ENCODE measurements around the gene SEMA4G.
A peak's percentile ranks its signal among the peaks of the same experiment; 100 is the strongest.

Gene SEMA4G

DNA sequence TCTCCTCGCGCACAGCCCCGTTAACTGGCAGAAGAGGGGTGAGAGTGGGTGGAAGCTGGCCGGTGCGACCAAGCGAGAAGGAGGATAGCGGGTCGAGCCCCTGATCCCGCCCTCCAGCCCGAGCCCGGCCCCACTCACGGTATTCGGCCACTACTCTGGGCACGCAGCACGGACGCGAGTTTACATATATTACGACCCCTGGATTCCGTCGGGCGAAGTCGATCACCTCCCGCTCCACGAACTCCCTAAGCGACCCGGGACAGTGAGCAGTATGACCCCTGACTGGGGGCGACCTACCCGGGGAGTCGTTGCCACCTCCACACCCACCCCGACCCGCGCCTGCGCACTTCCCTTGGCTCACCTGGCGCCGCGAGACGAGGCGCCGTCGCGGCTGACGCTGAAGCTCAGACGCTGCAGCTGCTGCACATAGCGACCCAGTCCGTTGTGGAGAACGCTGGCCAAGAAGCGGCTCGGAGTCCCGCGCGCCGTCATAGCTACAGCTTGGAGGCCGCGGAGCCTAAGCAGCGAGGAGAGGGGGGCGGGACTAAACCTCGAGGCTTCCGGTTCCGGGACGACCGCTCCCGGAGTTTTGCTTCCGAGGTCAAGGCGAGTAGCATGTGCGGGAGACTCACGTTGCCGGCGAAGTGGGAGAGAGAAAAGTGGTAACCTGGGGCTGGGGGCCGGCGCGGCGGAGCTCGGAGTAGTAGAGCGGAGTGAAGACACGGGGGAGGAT, 17.8 kb downstream of the SEMA4G start, which contains the start of the genes MRPL43 and TWNK:
MRPL43 (minus strand) TSS at position 546 of the 733 bp plus-strand sequence; CDS start at position 492, 54 bp downstream.
TWNK (plus strand) TSS at position 592 of the 733 bp plus-strand sequence. CDS start 668 bp downstream, outside the sequence.
- Histone ChIP-seq H3K27me3 (ENCODE audit: low read length) (no peaks in the 10 kb centered on the region), H3K27ac (ENCODE audit: low read depth, low read length) (peak within 1 kb of the TSS; percentile 78), H3K79me2 (ENCODE audit: insufficient read depth, low read length) (peaks cover 44% of the 10 kb centered on the region)

DNA sequence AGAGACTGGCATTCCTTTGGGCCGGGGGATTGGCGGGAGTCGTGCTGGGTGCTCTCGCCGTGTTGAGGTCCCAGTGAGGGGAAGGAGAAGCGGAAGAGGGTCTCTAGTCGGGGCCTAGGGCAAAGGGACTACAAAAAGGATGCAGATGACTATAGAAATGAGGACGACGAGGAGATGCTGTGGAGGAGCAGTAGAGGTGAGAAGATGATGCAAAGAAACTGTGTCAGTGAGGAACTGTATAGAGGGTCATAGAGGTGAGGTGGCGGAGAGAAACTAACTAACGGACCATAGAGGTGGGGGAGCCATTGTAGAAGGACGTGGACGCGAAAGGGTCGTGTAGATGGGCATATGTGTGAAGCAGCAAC, 18.4 kb downstream of the SEMA4G start:
- peak overlapping the region; percentile 88 for H2AFZ ChIP-seq (ENCODE audit: low read depth, low read length, severe bottlenecking)

More for the DNA sequence above, 17.8 kb downstream of the SEMA4G start, which contains the start of the genes MRPL43 and TWNK:
- H3K4me3 ChIP-seq (ENCODE audit: insufficient read depth, low read length, poor library complexity, severe bottlenecking) = peak within 1 kb of the TSS; percentile 99
- H3K9me2 ChIP-seq (replicated peaks; ENCODE audit: insufficient read depth, low read length) = no peaks in the 10 kb centered on the region
- H3K9ac ChIP-seq (ENCODE audit: low read length) = peak within 1 kb of the TSS; percentile 77
- H2AFZ ChIP-seq (ENCODE audit: low read depth, low read length, severe bottlenecking) = peak within 1 kb of the TSS; percentile 88
- H3K9me3 ChIP-seq (ENCODE audit: insufficient read depth, low read length) = no peaks in the 10 kb centered on the region
- no peaks in the 10 kb centered on the region for H3K36me3 ChIP-seq (ENCODE audit: low read length)
- H3F3A ChIP-seq (ENCODE audit: insufficient read depth) = no peaks in the 10 kb centered on the region; the same call in 1 of the 2 replicates
- TF ChIP-seq, protein P1, sequence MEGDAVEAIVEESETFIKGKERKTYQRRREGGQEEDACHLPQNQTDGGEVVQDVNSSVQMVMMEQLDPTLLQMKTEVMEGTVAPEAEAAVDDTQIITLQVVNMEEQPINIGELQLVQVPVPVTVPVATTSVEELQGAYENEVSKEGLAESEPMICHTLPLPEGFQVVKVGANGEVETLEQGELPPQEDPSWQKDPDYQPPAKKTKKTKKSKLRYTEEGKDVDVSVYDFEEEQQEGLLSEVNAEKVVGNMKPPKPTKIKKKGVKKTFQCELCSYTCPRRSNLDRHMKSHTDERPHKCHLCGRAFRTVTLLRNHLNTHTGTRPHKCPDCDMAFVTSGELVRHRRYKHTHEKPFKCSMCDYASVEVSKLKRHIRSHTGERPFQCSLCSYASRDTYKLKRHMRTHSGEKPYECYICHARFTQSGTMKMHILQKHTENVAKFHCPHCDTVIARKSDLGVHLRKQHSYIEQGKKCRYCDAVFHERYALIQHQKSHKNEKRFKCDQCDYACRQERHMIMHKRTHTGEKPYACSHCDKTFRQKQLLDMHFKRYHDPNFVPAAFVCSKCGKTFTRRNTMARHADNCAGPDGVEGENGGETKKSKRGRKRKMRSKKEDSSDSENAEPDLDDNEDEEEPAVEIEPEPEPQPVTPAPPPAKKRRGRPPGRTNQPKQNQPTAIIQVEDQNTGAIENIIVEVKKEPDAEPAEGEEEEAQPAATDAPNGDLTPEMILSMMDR (IDR thresholded peaks at IDR 0.05; ENCODE audit: insufficient read depth, low read length, poor library complexity, severe bottlenecking) = no peak
- no peak for TF ChIP-seq EZH2phosphoT487 (conservative IDR thresholded peaks at IDR 0.05; ENCODE audit: low read length)
- H4K20me1 ChIP-seq (ENCODE audit: low read depth, low read length) = no peaks in the 10 kb centered on the region
- peak within 1 kb of the TSS; percentile 92 for H3K4me2 ChIP-seq (ENCODE audit: low read depth, low read length, poor library complexity, severe bottlenecking)

DNA sequence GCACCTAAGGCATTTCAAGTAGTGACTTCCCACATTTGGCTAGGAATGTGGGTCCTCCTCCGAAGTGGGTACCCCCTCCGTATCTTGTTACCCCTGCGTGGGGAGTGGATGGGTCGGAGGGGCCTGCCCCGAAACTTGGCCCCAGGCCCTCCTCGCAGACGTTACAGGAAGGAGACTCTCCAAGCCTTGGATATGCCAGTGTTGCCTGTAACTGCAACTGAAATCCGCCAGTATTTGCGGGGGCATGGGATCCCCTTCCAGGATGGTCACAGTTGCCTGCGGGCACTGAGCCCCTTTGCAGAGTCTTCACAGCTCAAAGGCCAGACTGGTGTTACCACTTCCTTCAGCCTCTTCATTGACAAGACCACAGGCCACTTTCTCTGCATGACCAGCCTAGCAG, 18.9 kb downstream of the SEMA4G start:
- H4K20me1 ChIP-seq (ENCODE audit: low read depth, low read length) = no peaks in the 10 kb centered on the region
- no peaks in the 10 kb centered on the region for H3K36me3 ChIP-seq (ENCODE audit: low read length)
- no peaks in the 10 kb centered on the region; the same call in 1 of the 2 replicates for H3F3A ChIP-seq (ENCODE audit: insufficient read depth)
- no peak overlapping the region for H2AFZ ChIP-seq (ENCODE audit: low read depth, low read length, severe bottlenecking)
- no peaks in the 10 kb centered on the region for H3K27me3 ChIP-seq (ENCODE audit: low read length)
- H3K79me2 ChIP-seq (ENCODE audit: insufficient read depth, low read length) = peaks cover 44% of the 10 kb centered on the region
- peak overlapping the region; percentile 92 for H3K4me2 ChIP-seq (ENCODE audit: low read depth, low read length, poor library complexity, severe bottlenecking)
- H3K9me2 ChIP-seq (replicated peaks; ENCODE audit: insufficient read depth, low read length) = no peaks in the 10 kb centered on the region
- TF ChIP-seq EZH2phosphoT487 (conservative IDR thresholded peaks at IDR 0.05; ENCODE audit: low read length) = no peak
- TF ChIP-seq, protein P1 (IDR thresholded peaks at IDR 0.05; ENCODE audit: insufficient read depth, low read length, poor library complexity, severe bottlenecking) = no peak
- H3K4me3 ChIP-seq (ENCODE audit: insufficient read depth, low read length, poor library complexity, severe bottlenecking) = peak overlapping the region; percentile 99
- no peak overlapping the region for H3K27ac ChIP-seq (ENCODE audit: low read depth, low read length)
- no peaks in the 10 kb centered on the region for H3K9me3 ChIP-seq (ENCODE audit: insufficient read depth, low read length)
- H3K9ac ChIP-seq (ENCODE audit: low read length) = peak overlapping the region; percentile 77

More for the DNA sequence above, 18.4 kb downstream of the SEMA4G start:
- Histone ChIP-seq H3K9me3 (ENCODE audit: insufficient read depth, low read length) (no peaks in the 10 kb centered on the region), H3K27ac (ENCODE audit: low read depth, low read length) (peak overlapping the region; percentile 78), H3K36me3 (ENCODE audit: low read length) (no peaks in the 10 kb centered on the region), H3K4me2 (ENCODE audit: low read depth, low read length, poor library complexity, severe bottlenecking) (peak overlapping the region; percentile 92), H3K79me2 (ENCODE audit: insufficient read depth, low read length) (peaks cover 44% of the 10 kb centered on the region), H3F3A (ENCODE audit: insufficient read depth) (no peaks in the 10 kb centered on the region; the same call in 1 of the 2 replicates), H3K4me3 (ENCODE audit: insufficient read depth, low read length, poor library complexity, severe bottlenecking) (peak overlapping the region; percentile 99), H3K9ac (ENCODE audit: low read length) (peak overlapping the region; percentile 77), H3K9me2 (replicated peaks; ENCODE audit: insufficient read depth, low read length) (no peaks in the 10 kb centered on the region), H3K27me3 (ENCODE audit: low read length) (no peaks in the 10 kb centered on the region), H4K20me1 (ENCODE audit: low read depth, low read length) (no peaks in the 10 kb centered on the region)
- TF ChIP-seq, protein P1 (IDR thresholded peaks at IDR 0.05; ENCODE audit: insufficient read depth, low read length, poor library complexity, severe bottlenecking) = no peak
- TF ChIP-seq EZH2phosphoT487 (conservative IDR thresholded peaks at IDR 0.05; ENCODE audit: low read length) = no peak
